GM10266 (cell line): ENCODE results near the gene CELSR3.

Source experiments
- DNase-seq: peaks from one replicate; pipeline ENCODE4 v3.0.0; 2012; ENCODE audit errors: extremely low spot score
- TF ChIP-seq, protein P1 (sequence below): IDR thresholded peaks from 2 replicates; pipeline ENCODE4 v1.5.1; 2012; ENCODE audit warnings: mild to moderate bottlenecking, low read depth; ENCODE audit not compliant: control insufficient read depth, insufficient read depth; ENCODE audit errors: missing control alignments

Gene CELSR3, protein sequence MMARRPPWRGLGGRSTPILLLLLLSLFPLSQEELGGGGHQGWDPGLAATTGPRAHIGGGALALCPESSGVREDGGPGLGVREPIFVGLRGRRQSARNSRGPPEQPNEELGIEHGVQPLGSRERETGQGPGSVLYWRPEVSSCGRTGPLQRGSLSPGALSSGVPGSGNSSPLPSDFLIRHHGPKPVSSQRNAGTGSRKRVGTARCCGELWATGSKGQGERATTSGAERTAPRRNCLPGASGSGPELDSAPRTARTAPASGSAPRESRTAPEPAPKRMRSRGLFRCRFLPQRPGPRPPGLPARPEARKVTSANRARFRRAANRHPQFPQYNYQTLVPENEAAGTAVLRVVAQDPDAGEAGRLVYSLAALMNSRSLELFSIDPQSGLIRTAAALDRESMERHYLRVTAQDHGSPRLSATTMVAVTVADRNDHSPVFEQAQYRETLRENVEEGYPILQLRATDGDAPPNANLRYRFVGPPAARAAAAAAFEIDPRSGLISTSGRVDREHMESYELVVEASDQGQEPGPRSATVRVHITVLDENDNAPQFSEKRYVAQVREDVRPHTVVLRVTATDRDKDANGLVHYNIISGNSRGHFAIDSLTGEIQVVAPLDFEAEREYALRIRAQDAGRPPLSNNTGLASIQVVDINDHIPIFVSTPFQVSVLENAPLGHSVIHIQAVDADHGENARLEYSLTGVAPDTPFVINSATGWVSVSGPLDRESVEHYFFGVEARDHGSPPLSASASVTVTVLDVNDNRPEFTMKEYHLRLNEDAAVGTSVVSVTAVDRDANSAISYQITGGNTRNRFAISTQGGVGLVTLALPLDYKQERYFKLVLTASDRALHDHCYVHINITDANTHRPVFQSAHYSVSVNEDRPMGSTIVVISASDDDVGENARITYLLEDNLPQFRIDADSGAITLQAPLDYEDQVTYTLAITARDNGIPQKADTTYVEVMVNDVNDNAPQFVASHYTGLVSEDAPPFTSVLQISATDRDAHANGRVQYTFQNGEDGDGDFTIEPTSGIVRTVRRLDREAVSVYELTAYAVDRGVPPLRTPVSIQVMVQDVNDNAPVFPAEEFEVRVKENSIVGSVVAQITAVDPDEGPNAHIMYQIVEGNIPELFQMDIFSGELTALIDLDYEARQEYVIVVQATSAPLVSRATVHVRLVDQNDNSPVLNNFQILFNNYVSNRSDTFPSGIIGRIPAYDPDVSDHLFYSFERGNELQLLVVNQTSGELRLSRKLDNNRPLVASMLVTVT (N-terminal part only)

DNA sequence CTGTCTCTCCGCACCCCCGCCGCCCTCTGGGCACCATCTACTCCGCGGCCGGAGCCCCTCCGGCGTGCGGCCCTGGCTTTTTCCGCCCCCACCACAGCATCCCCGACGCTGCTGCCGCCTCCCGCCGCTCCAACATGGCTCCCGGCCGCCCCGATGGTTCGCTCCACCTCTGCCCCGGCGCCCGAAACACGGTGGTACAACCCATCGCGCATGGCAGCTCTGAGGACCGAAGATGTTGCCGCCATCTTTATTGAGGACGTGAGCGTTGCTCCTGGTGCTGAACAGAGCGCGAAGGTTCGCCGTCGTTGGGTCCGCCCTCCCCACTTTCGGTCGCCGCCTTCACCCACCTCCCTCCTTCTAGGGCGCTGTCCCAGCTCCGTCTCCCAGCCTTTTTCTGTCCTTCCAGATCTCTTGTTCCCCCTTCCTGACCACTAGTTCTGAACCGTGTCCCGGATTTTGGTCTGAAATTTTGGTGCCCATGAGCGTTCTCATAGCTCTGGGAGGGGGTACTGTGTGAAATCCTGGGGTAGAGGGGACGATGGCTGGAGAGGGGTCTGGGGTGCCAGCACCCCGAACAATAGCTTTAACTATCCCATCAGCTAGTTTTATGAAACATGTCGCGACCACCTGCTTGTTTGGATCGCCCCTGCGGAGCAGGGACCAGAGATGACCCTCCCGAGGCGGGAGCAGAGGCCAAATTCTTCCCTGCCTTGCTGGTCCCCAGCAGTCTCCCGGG lies at the start of gene CELSR3:
Gene CELSR3 (minus strand): TSS at position 134 of the 736 bp plus-strand sequence. CDS start 252 bp downstream, outside the sequence.
- TF ChIP-seq, protein P1, sequence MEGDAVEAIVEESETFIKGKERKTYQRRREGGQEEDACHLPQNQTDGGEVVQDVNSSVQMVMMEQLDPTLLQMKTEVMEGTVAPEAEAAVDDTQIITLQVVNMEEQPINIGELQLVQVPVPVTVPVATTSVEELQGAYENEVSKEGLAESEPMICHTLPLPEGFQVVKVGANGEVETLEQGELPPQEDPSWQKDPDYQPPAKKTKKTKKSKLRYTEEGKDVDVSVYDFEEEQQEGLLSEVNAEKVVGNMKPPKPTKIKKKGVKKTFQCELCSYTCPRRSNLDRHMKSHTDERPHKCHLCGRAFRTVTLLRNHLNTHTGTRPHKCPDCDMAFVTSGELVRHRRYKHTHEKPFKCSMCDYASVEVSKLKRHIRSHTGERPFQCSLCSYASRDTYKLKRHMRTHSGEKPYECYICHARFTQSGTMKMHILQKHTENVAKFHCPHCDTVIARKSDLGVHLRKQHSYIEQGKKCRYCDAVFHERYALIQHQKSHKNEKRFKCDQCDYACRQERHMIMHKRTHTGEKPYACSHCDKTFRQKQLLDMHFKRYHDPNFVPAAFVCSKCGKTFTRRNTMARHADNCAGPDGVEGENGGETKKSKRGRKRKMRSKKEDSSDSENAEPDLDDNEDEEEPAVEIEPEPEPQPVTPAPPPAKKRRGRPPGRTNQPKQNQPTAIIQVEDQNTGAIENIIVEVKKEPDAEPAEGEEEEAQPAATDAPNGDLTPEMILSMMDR, result no peak
- DNase-seq, result peak; percentile 79

DNA sequence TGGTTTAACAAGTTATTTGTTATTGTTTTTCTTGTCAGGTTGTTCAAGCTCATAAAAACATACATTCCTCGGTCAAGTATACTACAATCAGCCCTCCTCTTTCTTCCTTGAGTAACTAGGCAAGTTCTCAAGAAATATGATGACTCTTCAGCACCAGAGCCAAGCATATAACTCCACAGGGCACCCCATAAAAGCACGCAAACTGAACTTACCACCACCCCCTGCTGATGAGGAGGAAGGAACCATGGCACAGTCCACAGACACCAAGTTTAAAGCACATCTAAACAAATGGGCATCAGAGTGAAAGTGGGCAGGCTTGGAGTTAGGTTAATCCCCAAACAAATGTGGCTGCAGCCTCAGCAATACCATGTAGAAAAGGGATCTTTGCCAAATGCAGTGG lies 49.0 kb upstream of the CELSR3 start:
- DNase-seq, result no peak
- TF ChIP-seq, protein P1, result no peak

DNA sequence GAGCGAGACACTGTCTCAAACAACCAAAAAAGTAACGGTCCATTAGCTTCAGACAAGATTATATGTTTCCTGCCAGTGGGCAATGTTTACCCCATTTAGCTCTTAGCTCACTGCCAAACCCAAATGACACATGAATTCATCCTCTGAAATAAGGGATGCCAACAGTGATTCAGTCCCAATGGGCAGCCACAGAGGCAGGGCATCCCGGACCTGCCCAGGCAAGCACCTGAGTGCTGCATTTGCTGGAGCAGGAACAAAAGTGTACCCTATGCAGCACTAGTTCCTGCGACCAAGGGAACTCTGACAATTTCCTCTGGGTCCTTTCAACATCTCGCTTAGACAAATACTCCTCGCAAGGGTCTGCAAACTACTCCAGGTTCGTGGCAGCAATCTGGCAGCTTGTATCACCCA lies 46.4 kb upstream of the CELSR3 start:
- DNase-seq, result no peak

DNA sequence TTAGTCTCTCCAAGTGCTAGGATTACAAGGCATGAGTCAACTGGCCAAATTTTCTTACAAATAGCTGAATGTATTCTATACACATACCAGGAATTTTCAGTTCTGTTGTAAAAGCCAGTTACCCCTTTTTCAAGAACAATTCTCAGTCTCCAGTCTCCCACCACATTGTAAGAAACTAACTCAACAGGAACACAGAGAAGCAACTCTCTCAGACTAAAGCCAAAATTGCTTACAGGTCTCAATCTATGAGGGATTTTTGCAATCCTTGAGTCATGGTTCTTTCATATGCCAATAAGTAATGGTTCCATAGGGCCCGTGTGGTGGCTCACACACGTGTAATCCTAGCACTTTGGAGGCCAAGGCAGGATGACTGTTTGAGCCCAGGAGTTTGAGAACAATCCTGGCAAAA lies 45.8 kb upstream of the CELSR3 start:
- TF ChIP-seq, protein P1, result no peak
- DNase-seq, result no peak

More for the DNA sequence above, 46.4 kb upstream of the CELSR3 start:
- TF ChIP-seq, protein P1, result no peak

DNA sequence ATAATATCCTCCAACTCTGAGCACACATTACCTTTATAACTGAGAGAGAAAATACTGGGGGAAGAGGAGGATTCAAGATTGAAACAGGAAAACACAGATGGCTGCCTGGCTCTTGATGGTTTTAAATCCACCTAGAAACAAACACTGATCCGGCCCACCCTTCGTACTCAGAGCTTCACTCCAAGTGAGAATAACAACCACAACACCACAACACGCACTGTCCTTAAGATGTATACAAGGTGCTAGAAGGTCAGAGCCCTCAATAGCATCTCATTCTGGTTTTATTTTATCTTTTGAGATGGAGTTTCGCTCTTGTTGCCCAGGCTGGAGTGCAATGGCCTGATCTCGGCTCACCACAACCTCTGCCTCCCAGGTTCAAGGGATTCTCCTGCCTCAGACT lies 44.5 kb upstream of the CELSR3 start:
- TF ChIP-seq, protein P1, result no peak
- no peak for DNase-seq

DNA sequence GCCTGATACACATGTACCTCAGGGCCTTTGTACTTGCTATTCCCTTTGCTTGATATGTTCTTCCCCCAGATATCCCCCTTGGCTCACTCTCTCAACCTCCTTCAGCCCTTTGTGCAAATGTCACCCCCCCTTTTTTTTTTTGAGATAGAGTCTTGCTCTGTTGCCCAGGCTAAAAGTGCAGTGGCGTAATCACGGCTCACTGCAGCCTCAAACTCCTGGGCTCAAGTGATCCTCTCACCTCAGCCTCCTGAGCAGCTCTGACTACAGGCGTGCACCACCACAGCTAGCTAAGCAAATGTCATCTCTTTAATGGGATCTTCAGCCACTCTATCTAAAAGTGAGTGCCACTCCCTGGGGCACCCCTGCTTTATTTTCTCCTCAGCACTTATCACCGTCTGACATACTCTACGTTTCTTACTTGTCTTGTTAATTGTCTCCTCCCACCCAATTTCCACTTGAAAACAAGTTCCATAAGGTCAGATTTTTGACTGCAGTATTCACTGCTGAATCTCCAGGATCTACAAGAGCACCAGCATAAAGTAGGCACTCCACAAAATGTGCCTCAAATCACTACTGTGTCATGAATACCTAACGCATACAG lies 39.7 kb upstream of the CELSR3 start:
- TF ChIP-seq, protein P1, result no peak
- no peak for DNase-seq
